GM18526 (cell line): ENCODE measurements around the gene POGZ.

Experiments used
- POLR2A ChIP-seq: IDR thresholded peaks from 3 replicates; pipeline ENCODE4 v1.6.1; 2011; ENCODE audit not compliant: insufficient read length; ENCODE audit errors: extremely low read depth

Gene POGZ, protein sequence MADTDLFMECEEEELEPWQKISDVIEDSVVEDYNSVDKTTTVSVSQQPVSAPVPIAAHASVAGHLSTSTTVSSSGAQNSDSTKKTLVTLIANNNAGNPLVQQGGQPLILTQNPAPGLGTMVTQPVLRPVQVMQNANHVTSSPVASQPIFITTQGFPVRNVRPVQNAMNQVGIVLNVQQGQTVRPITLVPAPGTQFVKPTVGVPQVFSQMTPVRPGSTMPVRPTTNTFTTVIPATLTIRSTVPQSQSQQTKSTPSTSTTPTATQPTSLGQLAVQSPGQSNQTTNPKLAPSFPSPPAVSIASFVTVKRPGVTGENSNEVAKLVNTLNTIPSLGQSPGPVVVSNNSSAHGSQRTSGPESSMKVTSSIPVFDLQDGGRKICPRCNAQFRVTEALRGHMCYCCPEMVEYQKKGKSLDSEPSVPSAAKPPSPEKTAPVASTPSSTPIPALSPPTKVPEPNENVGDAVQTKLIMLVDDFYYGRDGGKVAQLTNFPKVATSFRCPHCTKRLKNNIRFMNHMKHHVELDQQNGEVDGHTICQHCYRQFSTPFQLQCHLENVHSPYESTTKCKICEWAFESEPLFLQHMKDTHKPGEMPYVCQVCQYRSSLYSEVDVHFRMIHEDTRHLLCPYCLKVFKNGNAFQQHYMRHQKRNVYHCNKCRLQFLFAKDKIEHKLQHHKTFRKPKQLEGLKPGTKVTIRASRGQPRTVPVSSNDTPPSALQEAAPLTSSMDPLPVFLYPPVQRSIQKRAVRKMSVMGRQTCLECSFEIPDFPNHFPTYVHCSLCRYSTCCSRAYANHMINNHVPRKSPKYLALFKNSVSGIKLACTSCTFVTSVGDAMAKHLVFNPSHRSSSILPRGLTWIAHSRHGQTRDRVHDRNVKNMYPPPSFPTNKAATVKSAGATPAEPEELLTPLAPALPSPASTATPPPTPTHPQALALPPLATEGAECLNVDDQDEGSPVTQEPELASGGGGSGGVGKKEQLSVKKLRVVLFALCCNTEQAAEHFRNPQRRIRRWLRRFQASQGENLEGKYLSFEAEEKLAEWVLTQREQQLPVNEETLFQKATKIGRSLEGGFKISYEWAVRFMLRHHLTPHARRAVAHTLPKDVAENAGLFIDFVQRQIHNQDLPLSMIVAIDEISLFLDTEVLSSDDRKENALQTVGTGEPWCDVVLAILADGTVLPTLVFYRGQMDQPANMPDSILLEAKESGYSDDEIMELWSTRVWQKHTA (N-terminal part only)

DNA sequence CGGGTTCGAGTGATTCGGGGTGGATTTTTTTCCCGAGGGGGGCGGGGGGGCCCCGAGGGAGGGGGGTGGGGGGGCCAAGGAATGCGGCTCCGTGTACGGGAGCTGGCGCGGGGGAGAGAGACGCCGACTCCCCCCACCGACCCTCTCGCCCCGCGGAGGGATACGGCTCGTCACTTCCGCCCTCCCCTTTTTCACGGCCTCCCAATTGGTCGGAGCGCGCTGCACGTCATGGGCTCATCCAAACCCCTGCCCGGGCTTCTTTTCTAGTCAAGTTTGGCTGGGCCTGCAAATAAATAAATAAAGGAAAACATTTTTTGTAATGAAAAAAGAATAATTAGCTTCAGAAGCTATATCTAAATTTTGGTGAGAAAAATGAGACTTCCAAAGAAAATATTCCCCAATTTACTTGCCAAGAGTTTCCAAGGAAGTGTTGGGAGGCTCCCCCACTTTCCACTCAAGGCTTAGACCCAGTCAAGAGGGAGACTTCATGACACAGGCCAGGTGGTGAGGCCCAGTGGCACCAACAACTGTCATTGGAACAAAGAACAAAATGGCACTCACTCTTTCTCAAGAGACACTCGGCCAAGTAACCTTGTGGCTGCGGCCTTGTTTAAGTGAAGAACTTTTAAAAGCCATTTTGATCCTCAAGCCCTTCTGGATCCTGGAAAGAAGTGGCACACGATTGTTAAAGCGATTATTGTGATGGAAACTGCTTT, at the start of gene POGZ:
Gene POGZ, minus strand, starts transcription at position 164 of the 716 bp plus-strand sequence. CDS start 17,290 bp downstream, outside the sequence.
- peak; percentile 66 for TF ChIP-seq POLR2A

DNA sequence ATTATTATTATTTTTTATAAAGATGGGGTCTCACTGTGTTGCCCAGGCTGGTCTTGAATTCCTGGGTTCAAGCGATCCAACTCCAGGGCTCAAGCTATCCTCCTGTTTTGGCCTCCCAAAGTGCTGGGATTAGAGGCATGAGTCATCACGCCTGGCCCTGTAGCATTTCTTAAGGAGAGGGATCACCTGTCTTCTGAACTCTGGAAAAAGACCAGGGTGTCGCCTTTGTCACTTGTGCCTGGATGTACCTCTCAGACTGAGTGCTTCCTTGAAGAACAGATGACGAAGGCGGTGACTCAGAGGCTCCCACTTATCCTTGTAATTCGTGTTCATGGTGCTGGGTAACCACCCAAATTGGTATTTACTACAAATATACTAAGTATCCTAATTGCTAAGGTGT, 49.5 kb upstream of the POGZ start:
- TF ChIP-seq POLR2A, result no peak

DNA sequence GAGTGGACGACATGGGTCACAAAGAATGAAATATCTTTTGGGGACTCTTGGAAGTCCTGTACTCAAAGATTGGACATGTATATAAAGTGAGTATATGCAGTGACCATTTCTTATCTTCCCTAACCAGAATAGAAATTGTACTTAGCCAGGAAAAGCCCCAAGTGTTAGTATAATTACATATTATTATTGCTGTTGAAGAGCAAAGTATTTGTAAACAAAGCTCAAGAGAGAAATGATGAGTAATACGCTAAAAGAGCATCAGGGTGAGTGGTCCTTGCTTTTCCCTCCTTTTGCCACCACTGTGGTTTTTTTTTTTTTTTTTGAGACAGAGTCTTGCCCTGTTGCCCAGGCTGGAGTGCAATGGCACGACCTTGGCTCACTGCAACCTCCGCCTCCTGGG, 45.5 kb upstream of the POGZ start:
- TF ChIP-seq POLR2A, result no peak

DNA sequence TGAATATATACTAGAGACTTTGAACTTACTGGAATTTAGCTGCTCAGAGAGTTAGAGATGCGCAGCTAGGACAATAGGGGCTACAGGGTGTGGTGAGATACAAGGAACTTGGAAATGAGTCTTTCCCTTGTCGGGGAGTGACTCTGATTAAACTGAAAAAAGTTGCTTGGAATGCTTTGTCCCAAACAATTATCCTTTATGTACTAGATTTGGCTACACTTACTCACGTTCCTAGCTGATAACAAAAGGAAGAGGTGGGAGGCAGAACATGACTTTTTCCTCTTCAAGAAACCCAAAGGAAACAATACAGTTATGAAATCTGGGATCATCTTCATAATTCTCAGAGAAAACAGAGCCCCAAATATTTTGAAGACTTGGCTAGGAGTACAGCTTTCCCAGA, 45.0 kb upstream of the POGZ start:
- TF ChIP-seq POLR2A, result no peak

DNA sequence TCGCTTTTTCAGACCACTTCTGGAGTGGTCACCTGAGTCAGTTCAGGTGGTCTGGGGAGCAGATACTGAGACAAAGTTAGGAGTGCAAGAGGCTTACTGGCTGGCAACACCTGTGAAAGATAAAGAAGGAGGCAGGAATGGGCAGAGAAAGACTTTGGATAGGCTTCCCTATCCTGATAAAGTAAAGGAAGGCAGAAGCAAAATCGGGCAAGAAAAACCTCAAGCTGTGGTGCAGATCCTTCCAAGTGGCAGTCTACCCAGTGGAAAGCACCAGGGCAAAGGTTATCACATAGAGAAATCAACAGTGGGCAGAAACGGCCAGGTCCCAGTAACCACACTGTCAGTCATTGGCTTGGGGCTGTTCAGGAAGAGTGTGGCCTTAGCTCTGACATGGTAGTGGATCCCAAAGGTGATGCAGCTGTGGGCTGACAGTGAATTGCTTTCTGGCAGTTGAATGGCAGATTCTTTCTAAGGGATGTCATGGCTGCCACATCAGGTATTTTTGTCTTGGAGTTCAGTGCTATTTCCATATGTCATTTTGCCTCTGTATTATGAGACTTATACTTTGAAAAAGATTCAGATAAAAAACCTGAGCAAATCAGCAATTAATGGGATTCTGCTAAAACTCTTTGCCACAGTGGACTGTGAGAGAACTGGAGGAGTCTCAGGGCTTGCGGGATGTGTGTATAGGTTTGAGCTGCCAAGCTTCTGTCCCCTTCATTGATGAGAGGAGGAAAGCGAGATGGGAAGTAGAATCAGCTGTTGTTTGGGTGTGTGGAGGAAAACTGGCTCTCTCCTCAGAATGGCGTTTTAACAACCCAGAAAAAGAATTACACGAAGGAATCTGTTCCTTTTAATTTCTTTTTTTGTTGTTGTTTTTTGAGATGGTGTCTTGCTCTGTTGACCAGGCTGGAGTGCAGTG, 43.8 kb upstream of the POGZ start:
- TF ChIP-seq POLR2A, result no peak

DNA sequence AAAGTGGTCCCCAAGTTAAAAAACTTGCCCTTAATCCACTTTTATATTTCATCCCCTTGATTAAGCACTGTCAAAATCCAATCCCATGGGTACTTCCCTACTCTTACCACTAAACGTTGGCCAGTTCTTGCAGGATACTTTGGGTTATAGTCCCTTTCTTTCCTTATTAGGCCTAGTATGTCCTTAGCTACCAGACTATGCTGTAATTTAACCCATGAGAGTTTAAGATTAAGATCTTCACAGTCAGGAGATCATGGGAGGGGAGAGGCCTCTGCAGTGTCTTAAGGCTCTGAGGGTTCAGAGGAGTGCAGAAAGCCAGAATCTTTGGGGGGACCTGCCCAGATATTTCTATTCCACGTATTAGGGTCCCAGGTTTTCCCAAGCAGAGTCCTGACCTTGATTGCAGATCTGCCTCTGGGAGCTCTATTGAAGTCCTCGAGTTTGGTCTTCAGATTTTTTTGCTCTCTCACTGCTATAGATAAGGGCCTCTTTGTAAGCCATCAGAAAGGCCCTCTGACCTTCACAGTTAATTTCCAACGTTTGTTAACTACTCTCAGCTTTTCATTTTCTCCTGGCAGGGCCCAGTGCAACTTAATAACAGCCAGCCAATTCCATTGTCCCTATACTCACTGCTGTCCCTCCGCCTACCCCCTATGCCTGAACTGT, 42.9 kb upstream of the POGZ start:
- TF ChIP-seq POLR2A, result no peak

DNA sequence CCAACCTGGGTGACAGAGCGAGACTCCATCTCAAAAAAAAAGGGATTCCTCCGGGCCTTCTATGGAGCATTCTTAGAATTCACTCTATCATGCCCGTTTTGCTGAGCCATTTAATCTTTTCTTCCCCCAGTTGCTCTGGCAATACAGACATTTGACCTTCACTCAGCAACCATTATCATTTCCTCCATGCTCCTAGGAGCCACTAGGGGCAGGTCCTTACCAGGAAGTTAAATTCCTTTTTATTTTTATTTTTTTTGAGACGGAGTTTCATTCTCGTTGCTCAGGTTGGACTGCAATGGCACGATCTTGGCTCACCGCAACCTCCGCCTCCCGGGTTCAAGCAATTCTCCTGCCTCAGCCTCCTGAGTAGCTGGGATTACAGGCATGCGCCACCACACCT, 42.2 kb upstream of the POGZ start:
- TF ChIP-seq POLR2A, result no peak

DNA sequence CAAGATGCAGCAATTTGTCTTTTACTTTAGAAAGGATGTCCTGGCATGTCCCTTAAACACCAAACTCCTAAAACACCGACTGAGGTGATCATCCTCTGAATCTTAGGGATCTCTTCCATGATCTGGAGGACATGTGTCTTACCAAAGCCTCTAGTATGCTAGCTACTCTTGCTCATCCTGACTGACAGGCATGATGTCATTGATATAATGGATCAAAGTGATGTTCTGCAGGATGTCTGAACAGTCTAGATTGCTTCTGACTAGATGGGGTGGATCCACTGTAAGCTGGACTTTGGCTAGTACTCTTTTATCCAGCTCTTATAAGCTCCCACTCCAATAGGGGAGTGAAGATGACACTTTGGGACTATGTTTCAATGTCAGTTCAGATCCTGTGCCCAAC, 40.6 kb upstream of the POGZ start:
- no peak for TF ChIP-seq POLR2A

DNA sequence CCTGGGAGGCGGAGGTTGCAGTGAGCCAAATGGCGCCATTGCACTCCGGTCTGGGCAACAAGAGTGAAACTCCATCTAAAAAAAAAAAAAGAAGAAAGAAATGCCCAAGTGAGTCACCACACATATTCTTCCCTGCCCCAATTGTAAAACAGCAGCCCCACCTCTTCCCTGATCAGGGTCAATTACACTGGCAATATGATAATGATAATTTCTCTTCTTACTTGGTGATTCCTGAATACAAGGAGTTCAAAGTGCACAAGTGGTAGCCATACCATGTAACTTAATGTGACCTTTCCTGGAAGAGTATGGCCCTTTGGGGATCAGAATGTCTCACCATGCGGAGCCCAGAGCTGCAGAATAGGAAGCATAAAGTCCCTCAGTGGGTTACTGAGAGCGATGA, 40.1 kb upstream of the POGZ start:
- TF ChIP-seq POLR2A, result no peak

DNA sequence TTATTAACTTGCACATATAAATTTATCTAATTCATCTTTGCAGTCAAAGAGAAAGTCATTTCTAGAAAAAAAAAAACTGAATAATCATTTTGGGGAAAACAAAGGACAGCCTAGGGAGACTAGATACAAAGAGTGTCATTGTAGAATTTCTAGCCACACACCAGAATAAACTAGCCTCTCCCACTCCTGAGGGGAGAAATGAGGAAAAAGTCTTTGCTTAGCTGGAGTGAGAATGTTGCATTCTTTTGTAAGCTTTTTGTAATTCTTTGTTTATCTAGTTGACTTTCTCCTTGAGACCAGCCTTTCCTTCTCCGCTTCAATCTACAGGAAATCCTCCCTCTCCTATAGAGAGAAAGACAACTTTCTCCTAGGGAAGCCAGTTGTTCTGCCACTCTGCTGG, 36.0 kb upstream of the POGZ start:
- TF ChIP-seq POLR2A, result no peak

DNA sequence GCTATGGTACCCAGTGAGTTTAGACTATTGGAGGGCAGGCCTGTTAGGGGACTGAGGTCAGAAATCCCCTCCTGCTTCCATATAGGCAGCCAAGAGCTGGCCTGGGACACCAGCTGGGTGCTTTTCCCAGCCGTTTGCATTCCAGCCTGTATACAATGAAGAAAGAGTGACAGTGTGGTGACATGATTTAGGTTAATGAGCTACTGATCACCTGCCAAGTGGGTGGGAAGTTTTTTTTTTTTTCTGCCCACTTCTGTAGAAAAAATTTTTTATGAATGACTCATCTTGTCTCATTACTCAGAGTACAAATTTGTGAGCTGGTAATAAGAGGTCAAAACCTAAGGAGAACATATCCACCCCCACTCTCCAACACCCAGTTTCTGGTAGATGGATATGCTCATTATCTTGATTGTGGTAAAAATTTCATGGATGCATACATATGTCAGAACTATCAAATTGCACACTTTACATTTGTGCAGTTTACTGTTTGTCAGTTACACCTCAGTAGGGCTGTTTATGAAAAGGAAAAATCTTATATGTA, 35.5 kb upstream of the POGZ start:
- no peak for TF ChIP-seq POLR2A

DNA sequence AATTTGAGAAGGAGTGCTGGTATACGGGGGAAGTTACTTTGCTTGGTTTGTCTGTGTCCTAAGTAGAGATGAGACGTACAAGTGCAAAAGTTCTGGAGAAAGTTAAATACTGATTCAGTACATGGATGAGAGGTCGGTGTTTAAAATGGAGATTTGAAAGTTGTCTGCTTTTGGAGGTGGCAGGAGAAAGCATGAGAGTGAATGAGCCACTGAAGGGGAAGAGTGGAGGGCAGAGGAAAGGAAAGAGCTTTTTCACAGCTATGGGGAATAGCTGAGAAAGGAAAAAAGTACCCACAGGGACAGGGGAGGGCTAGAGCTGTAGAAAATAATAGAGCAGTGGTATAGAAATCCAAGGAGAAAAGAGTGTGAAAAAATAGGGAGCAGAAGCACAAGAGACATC, 33.7 kb upstream of the POGZ start:
- no peak for TF ChIP-seq POLR2A

DNA sequence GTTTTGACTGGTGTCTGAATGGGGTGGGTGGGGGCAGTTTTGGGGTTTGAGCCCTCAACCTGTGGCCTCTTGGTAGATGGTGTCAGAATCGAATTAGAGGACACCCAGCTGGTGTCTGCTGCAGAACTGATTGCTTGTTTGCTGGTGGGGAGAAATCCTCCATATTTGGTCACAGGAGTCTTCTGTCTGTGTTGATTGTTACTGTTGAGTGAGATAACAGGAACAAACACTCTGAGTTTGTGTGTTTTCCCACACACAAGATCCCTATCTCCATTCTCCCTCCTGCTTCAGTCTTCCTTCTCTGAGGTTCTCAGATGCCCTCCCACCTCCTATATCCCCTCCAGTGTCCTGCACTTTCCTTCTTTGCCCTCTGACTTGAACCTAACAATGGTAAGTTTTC, 32.8 kb upstream of the POGZ start:
- TF ChIP-seq POLR2A, result no peak

DNA sequence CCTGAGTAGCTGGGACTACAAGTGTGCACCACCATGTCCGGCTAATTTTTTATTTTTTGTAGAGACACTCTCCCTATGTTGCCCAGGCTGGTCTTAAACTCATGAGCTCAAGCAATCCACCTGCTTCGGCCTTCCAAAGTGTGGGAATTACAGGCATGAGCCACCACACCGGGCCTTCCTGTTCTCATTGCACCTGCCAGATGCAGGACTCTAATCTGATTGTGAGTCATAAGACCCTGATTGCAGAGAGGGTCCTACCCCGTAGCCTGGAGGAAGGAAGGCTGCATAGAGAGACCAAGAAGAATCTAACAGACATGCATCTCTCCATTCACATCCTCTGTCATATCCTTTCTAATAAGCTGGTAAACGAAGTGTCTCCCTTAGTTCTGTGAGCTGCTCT, 32.3 kb upstream of the POGZ start:
- TF ChIP-seq POLR2A, result no peak

DNA sequence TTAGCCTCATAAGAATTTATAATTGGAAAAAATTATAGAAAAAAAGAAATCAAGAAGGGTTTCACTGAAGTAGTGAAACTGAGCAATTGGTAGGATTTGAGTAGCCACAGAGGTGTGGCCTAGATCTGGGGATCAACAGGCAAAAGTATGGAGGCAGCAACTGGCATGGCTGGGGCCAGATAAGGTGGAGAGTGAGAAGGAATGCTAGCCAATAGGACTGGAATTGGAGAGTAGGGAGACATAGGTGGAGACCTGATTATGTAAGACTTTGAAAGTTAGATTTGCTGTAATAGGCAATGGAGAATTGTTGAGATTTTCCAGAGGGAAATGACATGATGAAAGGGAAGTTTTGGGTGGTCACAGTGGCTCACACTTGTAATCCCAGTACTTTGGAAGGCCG, 27.3 kb upstream of the POGZ start:
- no peak for TF ChIP-seq POLR2A
